HepG2 (cell line): Measurements from ENCODE around the gene CORO1A. TPM values are rescaled to one million over a fixed set of nuclear protein-coding genes. Genes with fewer than 3 reads are reported as not detected.

Source experiments
- ATF3 ChIP-seq: sonication (generic); formaldehyde crosslinking; IDR thresholded peaks from 2 replicates; pipeline ENCODE4 v1.4.0; 2020; ENCODE audit warnings: missing genetic modification reagents
- FOSL2 ChIP-seq: sonication (generic); formaldehyde crosslinking; IDR thresholded peaks from 2 replicates; pipeline ENCODE4 v1.4.0; 2020; ENCODE audit warnings: missing genetic modification reagents
- ISX ChIP-seq: sonication (generic); formaldehyde crosslinking; conservative IDR thresholded peaks from 2 replicates; pipeline ENCODE4 v1.5.0; 2020; ENCODE audit warnings: missing genetic modification reagents
- MXD3 ChIP-seq: IDR thresholded peaks from 2 replicates; pipeline ENCODE4 v1.6.1; 2016; ENCODE audit warnings: mild to moderate bottlenecking, missing biosample characterization, missing genetic modification reagents
- ZNF121 ChIP-seq: sonication (generic); formaldehyde crosslinking; IDR thresholded peaks from 2 replicates; pipeline ENCODE4 v1.5.0; 2020; ENCODE audit warnings: mild to moderate bottlenecking, missing genetic modification reagents
- ZNF281 ChIP-seq: sonication (generic); formaldehyde crosslinking; IDR thresholded peaks from 2 replicates; pipeline ENCODE4 v1.4.0; 2020; ENCODE audit warnings: missing genetic modification reagents, borderline replicate concordance
- ZNF362 ChIP-seq: sonication (generic); formaldehyde crosslinking; IDR thresholded peaks from 2 replicates; pipeline ENCODE4 v1.4.0; 2020; ENCODE audit warnings: missing genetic modification reagents, mild to moderate bottlenecking, borderline replicate concordance
- ZNF614 ChIP-seq: IDR thresholded peaks from 2 replicates; pipeline ENCODE4 v1.6.1; 2018; ENCODE audit warnings: missing biosample characterization, missing genetic modification reagents, inconsistent platforms, borderline replicate concordance
- ZNF770 ChIP-seq: sonication (generic); formaldehyde crosslinking; IDR thresholded peaks from 2 replicates; pipeline ENCODE4 v1.5.0; 2020; ENCODE audit warnings: mild to moderate bottlenecking, missing genetic modification reagents
- polyA plus RNA-seq, 8 experiments: library from polyadenylated mRNA; depleted of rRNA in 3 of 8; stranded (reverse) in 7 of 8; unstranded in 1 of 8; fragments of >200 nt; fragmentation: Illumina TruSeq in 4 of 8; extraction: Trizol in 4 of 8; gene quantifications; 2 replicates each; pipeline versions ENCODE4 v1.2.1 to v1.2.3, GENCODE V29; 2011 to 2016; ENCODE audit warnings: low read depth in 4 of 8, missing spikeins in 1 of 8, mixed read lengths in 1 of 8; ENCODE audit not compliant: insufficient read depth in 1 of 8
- total RNA-seq, 5 experiments: library from RNA; depleted of rRNA; stranded (reverse); fragments of >200 nt; fragmentation: Illumina TruSeq; extraction: Trizol; gene quantifications; 2 replicates each; pipeline ENCODE4 v1.2.3, GENCODE V29; 2016; ENCODE audit warnings: low read depth in 1 of 5

CORO1A gene
- total and polyA plus RNA-seq, 2 of the 13 experiments (the other 11 are each of a cell fraction or from before 2014, with no cell fraction given) = 6.5 to 12.9 TPM

- no peak for TF ChIP-seq MXD3 (CRISPR knock-in tag)
- TF ChIP-seq ATF3 = no peak
- TF ChIP-seq ZNF121 = peak; percentile 75
- peak; percentile 48; the same call in 1 of the 2 replicates for TF ChIP-seq ZNF770 (CRISPR knock-in tag)
- TF ChIP-seq ZNF281 (CRISPR knock-in tag) = no peak
- no peak for TF ChIP-seq ZNF614 (CRISPR knock-in tag)
- TF ChIP-seq ZNF362 (CRISPR knock-in tag) = peak; percentile 88
- TF ChIP-seq FOSL2 (CRISPR knock-in tag) = 0 out of 2 replicates have a peak, but pooled peaks have one; percentile 6
- TF ChIP-seq ISX = no peak
- TF ChIP-seq, all 625 proteins: peak for 13
Measured at GRCh38 chr16:30155188-30155587, 28.2 kb upstream of the CORO1A start (continued).
